Adrenal gland (tissue), 5 donors: ENCODE results near the gene LILRB1.

ENCODE experiments used
- CTCF ChIP-seq, 6 experiments: fragments of 450-650 bp in 4 of 6; fragments of 200-600 bp in 2 of 6; sonication (generic) in 1 of 6; IDR thresholded peaks; 1 replicate in 5 of 6; 2 replicates in 1 of 6; pipeline versions ENCODE4 v1.5.1 to v1.8.0; 2016 to 2021; ENCODE audit warnings: antibody characterized with exemption in 6 of 6, mild to moderate bottlenecking in 2 of 6, moderate library complexity in 1 of 6
- POLR2A ChIP-seq, 2 donors: fragments of 450-650 bp; IDR thresholded peaks; one replicate each; pipeline ENCODE4 v1.6.1; 2017; ENCODE audit warnings: antibody characterized with exemption in 2 of 2, mild to moderate bottlenecking in 2 of 2, moderate library complexity in 1 of 2
- donor health status: DM: no; HTN: no; CAD: no.

GRCh38 chr19:54633401-54633800 is 3.1 kb downstream of the LILRB1 start:
- TF ChIP-seq CTCF (IDR thresholded peaks at IDR 0.05) = no peak
- TF ChIP-seq POLR2A (IDR thresholded peaks at IDR 0.05) = no peak
